HUES6 (cell line): ENCODE results near the gene RALB.
A peak's percentile ranks its signal among the peaks of the same experiment; 100 is the strongest.
"Not testable (repeated sequence)": the region's sequence is repeated elsewhere in the genome, so short reads cannot be mapped to it uniquely, and the experiment has no call there.

Experiments used
- H3K27ac ChIP-seq: 2 replicates; pipeline ENCODE4 v1.7.0; 2013; ENCODE audit warnings: low read depth, mild to moderate bottlenecking, low read length, inconsistent platforms
- H3K27me3 ChIP-seq: 2 replicates; pipeline ENCODE4 v1.6.1; 2013; ENCODE audit warnings: low read length; ENCODE audit not compliant: control insufficient read depth, insufficient read depth
- H3K36me3 ChIP-seq: 2 replicates; pipeline ENCODE4 v1.6.1; 2013; ENCODE audit warnings: low read length; ENCODE audit not compliant: control insufficient read depth, insufficient read depth
- H3K4me1 ChIP-seq: 2 replicates; pipeline ENCODE4 v1.6.1; 2013; ENCODE audit warnings: low read length; ENCODE audit not compliant: control insufficient read depth, insufficient read depth
- H3K4me3 ChIP-seq: 2 replicates; pipeline ENCODE4 v1.5.1; 2013; ENCODE audit warnings: low read depth, low read length
- H3K9ac ChIP-seq: one replicate; pipeline ENCODE4 v1.6.1; 2013; ENCODE audit warnings: mild to moderate bottlenecking, low read length
- H3K9me3 ChIP-seq: 2 replicates; pipeline ENCODE4 v1.6.1; 2013; ENCODE audit warnings: low read depth, low read length; ENCODE audit not compliant: control insufficient read depth, insufficient read depth

RALB gene

DNA sequence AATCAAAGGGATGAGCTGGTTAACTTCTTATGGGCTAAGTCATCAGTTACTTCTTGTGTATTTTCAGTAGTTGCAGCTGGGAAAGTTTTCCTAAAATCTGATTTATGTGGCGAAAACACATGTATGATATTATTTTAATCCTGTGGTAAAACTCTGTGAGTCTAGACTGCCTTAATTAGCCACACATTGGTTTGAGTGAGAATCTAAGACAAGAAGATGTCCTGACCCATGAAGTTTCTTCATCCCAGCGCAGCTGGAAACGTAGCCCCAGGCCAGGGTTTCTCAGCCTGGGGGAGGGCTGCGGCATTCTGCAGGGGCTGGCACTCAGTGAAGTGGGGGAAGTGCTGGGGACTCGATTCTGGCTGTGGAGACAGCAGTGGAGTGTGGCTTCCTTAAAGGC lies 48.6 kb downstream of the RALB start:
- Histone ChIP-seq H3K9ac (no peak overlapping the region), H3K4me1 (no peaks in the 10 kb centered on the region), H3K36me3 (no peaks in the 10 kb centered on the region), H3K4me3 (no peak overlapping the region), H3K27ac (no peak overlapping the region), H3K9me3 (no peaks in the 10 kb centered on the region), H3K27me3 (no peaks in the 10 kb centered on the region)

DNA sequence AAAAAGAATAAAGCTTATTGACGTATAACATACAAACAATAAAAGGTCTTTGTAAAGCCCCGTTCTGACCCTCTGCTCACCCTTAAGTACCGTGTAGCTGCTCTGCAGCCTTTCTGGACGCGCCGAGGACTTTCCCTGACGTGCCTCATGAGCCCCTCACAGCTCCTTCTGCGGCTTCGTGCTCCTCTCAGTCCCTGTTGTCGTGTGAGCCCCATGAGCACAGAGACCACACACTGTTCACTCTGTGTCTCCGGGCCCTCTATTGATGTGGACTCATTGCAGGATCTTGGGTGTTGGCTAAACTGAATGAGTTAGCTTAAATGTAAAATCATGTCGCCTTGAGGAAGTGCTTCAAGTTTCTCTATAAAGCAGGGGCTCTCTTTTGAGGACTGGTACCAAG lies 49.6 kb downstream of the RALB start:
- H3K27me3 ChIP-seq, result no peaks in the 10 kb centered on the region
- no peaks in the 10 kb centered on the region for H3K4me1 ChIP-seq
- no peaks in the 10 kb centered on the region for H3K9me3 ChIP-seq
- H3K36me3 ChIP-seq, result no peaks in the 10 kb centered on the region
- no peak overlapping the region for H3K9ac ChIP-seq
- H3K4me3 ChIP-seq, result no peak overlapping the region
- no peak overlapping the region for H3K27ac ChIP-seq

DNA sequence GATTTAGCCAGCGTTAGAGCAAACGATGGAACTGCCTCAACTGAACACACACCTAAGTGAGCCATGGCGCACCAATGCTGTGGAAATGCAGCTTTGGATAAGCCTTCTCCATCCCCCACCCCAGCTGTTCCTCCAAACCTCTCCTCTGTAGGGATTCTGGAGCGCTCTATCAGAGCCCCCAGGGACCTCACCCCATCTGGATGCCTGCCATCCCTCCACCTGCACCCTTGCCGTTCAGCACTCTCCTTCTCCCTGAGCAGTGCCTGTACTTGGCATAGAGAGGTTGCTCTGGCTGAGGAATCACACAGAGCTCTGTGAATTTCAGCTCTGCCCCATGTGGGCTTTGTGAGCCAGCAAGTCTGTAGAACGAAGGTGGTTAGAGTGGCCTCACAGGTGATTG lies 50.5 kb downstream of the RALB start:
- Histone ChIP-seq H3K36me3 (no peaks in the 10 kb centered on the region), H3K27ac (no peak overlapping the region), H3K4me1 (no peaks in the 10 kb centered on the region), H3K4me3 (no peak overlapping the region), H3K9me3 (no peaks in the 10 kb centered on the region), H3K27me3 (no peaks in the 10 kb centered on the region), H3K9ac (no peak overlapping the region)

DNA sequence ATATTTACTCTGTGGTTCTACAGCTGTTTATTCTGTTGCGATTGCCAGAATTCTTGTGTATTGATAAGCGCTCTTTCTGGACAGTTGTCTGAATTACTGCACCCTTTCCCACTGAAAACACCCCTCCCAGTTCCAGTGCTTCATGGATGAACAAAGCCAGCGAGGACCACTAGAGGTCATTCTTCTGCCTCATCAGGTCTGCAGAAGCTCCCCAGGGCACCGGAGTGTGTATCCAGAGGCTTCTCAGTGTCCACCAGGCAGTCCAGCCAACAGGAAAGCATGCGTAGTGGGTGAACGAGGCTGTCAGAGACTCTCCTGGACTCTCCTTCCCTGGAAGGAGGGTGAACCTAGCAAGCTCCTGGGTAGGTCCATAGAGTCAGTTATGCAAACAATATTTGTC lies 52.6 kb downstream of the RALB start:
- no peaks in the 10 kb centered on the region for H3K36me3 ChIP-seq
- H3K9ac ChIP-seq, result no peak overlapping the region
- H3K27ac ChIP-seq, result no peak overlapping the region
- H3K4me3 ChIP-seq, result no peak overlapping the region
- H3K27me3 ChIP-seq, result no peaks in the 10 kb centered on the region
- H3K4me1 ChIP-seq, result no peaks in the 10 kb centered on the region
- H3K9me3 ChIP-seq, result no peaks in the 10 kb centered on the region

- Histone ChIP-seq H3K36me3 (no peaks in the 10 kb centered on the region), H3K27ac (no peak overlapping the region), H3K4me1 (no peaks in the 10 kb centered on the region), H3K27me3 (peaks cover 2% of the 10 kb centered on the region; the same call in 1 of the 2 replicates), H3K9ac (no peak overlapping the region), H3K4me3 (no peak overlapping the region), H3K9me3 (no peaks in the 10 kb centered on the region)
Observed at GRCh38 chr2:120305937-120306490, 53.4 kb downstream of the RALB start.

DNA sequence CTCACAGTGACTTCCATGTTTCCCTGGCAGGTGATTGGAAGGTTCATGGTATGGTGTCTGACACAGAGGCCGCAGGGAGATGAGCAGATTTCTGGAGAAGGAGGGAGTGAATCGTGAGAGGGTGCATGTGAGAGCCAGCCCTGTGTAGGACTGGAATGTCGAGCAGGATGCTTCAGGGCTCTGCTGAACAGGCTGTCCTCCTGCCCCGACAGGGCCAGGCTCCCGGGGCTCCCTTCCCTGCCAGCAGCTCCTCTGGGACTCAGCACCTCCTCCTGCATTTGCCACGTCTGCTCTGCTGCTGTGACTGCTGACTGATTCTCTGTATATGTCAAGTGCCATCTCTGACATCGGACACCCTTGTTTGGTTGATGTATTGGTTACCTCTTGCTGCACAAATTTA lies 54.8 kb downstream of the RALB start:
- no peaks in the 10 kb centered on the region for H3K9me3 ChIP-seq
- peaks cover 13% of the 10 kb centered on the region for H3K27me3 ChIP-seq
- no peaks in the 10 kb centered on the region for H3K36me3 ChIP-seq
- no peak overlapping the region for H3K4me3 ChIP-seq
- no peak overlapping the region for H3K27ac ChIP-seq
- no peaks in the 10 kb centered on the region for H3K4me1 ChIP-seq
- H3K9ac ChIP-seq, result no peak overlapping the region

DNA sequence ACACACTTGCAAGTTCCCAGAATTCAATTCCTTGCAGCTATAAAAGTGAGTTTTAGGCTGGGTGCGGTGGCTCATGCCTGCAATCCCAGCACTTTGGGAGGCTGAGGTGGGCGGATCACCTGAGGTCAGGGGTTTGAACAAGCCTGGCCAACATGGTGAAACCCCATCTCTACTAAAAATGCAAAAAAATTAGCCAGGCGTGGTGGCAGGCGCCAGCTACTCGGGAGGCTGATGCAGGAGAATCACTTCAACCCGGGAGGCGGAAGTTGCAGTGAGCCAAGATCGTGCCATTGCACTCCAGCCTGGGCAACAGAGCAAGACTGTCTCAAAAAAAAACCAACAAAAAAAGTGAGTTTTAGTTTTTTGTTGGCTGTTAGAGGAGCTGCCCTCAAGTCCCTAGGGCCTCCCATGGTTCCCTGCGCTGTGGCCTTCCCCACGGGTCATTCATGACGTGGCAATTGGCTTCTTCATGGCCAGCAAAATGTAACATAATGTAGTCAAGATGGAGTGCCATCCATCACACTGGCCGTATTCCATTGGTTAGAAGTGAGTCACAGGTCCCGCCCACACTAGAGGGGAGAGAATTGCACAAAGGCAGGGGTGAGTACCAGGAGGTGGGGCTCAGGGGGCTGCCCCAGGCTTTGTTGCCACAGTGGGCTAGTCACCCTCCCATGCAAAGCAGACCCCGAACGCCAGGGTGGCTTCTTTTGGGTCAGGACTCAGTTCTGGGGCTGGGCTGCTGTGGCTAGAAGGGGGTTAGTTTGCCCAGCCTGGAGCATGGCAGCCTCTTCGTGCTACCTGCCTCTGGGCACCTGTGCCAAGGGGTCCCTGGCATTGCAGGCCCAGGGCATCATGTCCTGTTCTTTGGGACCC lies 55.6 kb downstream of the RALB start:
- Histone ChIP-seq H3K9ac (no peak overlapping the region), H3K4me3 (no peak overlapping the region), H3K9me3 (no peaks in the 10 kb centered on the region), H3K36me3 (no peaks in the 10 kb centered on the region), H3K27me3 (peaks cover 21% of the 10 kb centered on the region), H3K27ac (no peak overlapping the region), H3K4me1 (peaks cover 5% of the 10 kb centered on the region)

GRCh38 chr2:120310136-120310535 lies 57.5 kb downstream of the RALB start:
- Histone ChIP-seq H3K4me1 (peaks cover 13% of the 10 kb centered on the region), H3K9me3 (no peaks in the 10 kb centered on the region), H3K36me3 (no peaks in the 10 kb centered on the region), H3K9ac (no peak overlapping the region), H3K27ac (no peak overlapping the region), H3K27me3 (peaks cover 40% of the 10 kb centered on the region), H3K4me3 (no peak overlapping the region)

DNA sequence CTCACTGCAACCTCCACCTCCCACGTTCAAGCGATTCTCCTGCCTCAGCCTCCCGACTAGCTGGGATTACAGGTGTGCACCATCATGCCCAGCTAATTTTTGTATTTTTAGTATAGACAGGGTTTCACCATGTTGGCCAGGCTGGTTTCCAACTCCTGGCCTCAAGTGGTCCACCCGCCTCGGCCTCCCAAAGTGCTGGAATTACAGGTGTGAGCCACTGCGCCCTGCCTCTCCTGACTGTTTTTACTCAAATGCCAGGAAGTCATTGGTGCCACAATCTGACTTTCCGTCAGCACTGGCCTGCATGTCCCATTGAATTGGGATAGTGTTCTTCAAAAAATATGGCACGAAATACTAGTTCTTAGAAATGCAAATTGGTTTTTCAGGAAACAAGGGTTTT lies 58.2 kb downstream of the RALB start:
- Histone ChIP-seq H3K4me1 (peaks cover 13% of the 10 kb centered on the region), H3K27me3 (peaks cover 47% of the 10 kb centered on the region)
- H3K4me3 ChIP-seq, H3K9ac ChIP-seq, H3K9me3 ChIP-seq, H3K36me3 ChIP-seq, H3K27ac ChIP-seq: not testable (repeated sequence)

DNA sequence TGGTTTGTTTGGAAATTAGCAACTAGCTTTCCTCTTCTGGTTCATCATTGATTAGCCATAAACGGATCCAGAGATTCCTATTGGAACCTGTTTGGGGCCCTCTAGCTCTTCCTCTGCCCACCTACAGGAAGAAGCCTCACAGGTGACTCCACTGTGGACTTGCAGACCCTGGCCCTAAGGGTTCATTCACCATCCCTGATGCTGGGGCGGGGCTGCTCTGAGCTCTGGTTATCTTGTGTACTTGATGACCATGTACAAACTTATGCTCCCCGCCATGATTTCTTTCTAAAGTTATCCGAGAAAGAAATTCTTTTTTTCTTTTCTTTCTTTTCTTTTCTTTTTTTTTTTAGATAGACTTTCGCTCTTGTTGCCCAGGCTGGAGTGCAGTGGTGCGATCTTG lies 59.4 kb downstream of the RALB start:
- no peaks in the 10 kb centered on the region for H3K9me3 ChIP-seq
- H3K36me3 ChIP-seq, result no peaks in the 10 kb centered on the region

DNA sequence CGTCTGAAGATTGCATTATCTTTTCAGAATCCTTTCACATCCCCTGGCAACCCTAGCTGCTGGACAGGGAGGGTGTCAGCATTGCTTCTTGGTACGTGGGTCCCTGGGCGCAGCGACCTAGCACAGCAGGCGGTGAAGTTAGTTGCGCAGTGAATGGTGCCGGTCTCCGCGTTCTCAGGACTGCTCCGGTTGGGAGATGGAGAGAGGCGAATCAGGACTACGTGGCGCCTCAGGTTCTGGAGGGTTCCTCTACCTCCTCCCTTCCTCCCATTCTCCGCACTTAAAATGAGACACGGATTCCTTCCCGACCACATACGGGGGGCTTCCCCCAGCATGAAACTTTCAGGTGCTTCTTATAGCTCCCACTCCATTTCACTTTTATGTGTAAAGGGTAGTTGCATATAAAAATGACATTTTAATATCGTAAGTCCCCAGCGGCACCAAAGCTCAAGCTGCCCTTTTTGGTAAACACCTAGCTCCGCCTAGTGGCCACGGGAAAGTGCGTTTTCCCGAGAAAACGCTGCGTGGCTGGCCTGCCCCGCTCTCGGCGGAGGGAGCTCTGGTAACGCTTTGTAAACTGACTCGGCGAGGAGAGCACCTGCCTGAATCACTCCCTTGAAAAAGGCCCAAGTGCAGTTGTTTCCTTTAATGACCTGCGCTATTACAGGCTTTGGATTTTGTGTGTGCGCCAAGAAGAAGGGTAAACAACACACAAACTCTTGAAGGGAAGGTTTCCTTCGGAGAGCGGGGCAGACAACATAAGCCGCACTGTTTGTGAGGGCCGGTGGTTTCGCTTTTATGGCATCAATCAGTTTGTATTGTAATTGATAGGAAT lies 60.4 kb downstream of the RALB start:
- Histone ChIP-seq H3K9ac (no peak overlapping the region), H3K4me3 (peak overlapping the region; percentile 55), H3K27ac (no peak overlapping the region)

More for the DNA sequence above, 59.4 kb downstream of the RALB start:
- Histone ChIP-seq H3K27me3 (peaks cover 48% of the 10 kb centered on the region), H3K9ac (no peak overlapping the region), H3K27ac (no peak overlapping the region), H3K4me1 (peaks cover 13% of the 10 kb centered on the region), H3K4me3 (no peak overlapping the region)

More for the DNA sequence above, 60.4 kb downstream of the RALB start:
- Histone ChIP-seq H3K9me3 (no peaks in the 10 kb centered on the region), H3K27me3 (peaks cover 48% of the 10 kb centered on the region), H3K36me3 (no peaks in the 10 kb centered on the region), H3K4me1 (peaks cover 13% of the 10 kb centered on the region)
